HEK293 (cell line): ENCODE measurements around the gene BORCS5.

Source experiments
- CTCF ChIA-PET: fragments of 350-600 bp; formaldehyde crosslinking; extraction: SDS; loops from one replicate; lab custom pipeline; 2021; ENCODE audit warnings: antibody characterized with exemption; lab: Yijun Ruan, JAX
- POLR2A ChIA-PET: fragments of 300-600 bp; formaldehyde crosslinking; extraction: SDS; loops from one replicate; lab custom pipeline; 2020; ENCODE audit warnings: antibody characterized with exemption, inconsistent platforms; lab: Yijun Ruan, JAX
- H3K27ac ChIP-seq: fragments of 200-500 bp; sonication (Bioruptor generic); 2 replicates; pipeline ENCODE4 v1.5.1; 2014; ENCODE audit warnings: low read depth, low read length, control low read depth, inconsistent platforms; ENCODE audit errors: extremely low read depth
- H3K36me3 ChIP-seq, 2 experiments: fragments of 200-500 bp in 1 of 2; sonication (Bioruptor generic) in 1 of 2; 1 replicate in 1 of 2; 2 replicates in 1 of 2; pipeline ENCODE4 v1.5.1; 2014 to 2017; ENCODE audit warnings: inconsistent platforms in 2 of 2, low read length in 2 of 2; ENCODE audit not compliant: control insufficient read depth in 2 of 2, insufficient read depth in 1 of 2
- H3K4me1 ChIP-seq: fragments of 200-500 bp; sonication (Bioruptor generic); 2 replicates; pipeline ENCODE4 v1.5.1; 2014; ENCODE audit warnings: mild to moderate bottlenecking, low read length, inconsistent platforms; ENCODE audit not compliant: control insufficient read depth, insufficient read depth
- H3K4me3 ChIP-seq: 2 replicates; pipeline ENCODE4 v1.5.1; 2011; ENCODE audit warnings: low read depth, mild to moderate bottlenecking, control low read depth, low read length, moderate library complexity
- H3K9me3 ChIP-seq: fragments of 200-500 bp; sonication (Bioruptor generic); 2 replicates; pipeline ENCODE4 v1.5.1; 2014; ENCODE audit warnings: low read depth, low read length, inconsistent platforms; ENCODE audit not compliant: control insufficient read depth, insufficient read depth
- FEZF1 ChIP-seq: fragments of 450-650 bp; formaldehyde crosslinking; IDR thresholded peaks from 2 replicates; pipeline ENCODE4 v1.5.1; 2016; ENCODE audit warnings: missing biosample characterization, missing genetic modification characterization
- GLIS1 ChIP-seq: fragments of 450-650 bp; formaldehyde crosslinking; IDR thresholded peaks from 2 replicates; pipeline ENCODE4 v1.5.1; 2016; ENCODE audit warnings: missing biosample characterization, missing genetic modification characterization
- KLF10 ChIP-seq: fragments of 450-650 bp; IDR thresholded peaks from 2 replicates; pipeline ENCODE4 v1.5.1; 2018; ENCODE audit warnings: missing biosample characterization, mild to moderate bottlenecking, missing genetic modification characterization
- KLF16 ChIP-seq: fragments of 450-650 bp; formaldehyde crosslinking; IDR thresholded peaks from 2 replicates; pipeline ENCODE4 v1.5.1; 2017; ENCODE audit warnings: missing biosample characterization, missing genetic modification characterization
- TRIM28 ChIP-seq: IDR thresholded peaks from 2 replicates; pipeline ENCODE4 v1.6.1; 2011; ENCODE audit warnings: low read length, control low read depth, borderline replicate concordance
- ZBTB8A ChIP-seq: fragments of 450-650 bp; formaldehyde crosslinking; IDR thresholded peaks from 2 replicates; pipeline ENCODE4 v1.5.1; 2016; ENCODE audit warnings: missing biosample characterization, missing genetic modification characterization
- ZNF10 ChIP-seq: fragments of 450-650 bp; formaldehyde crosslinking; IDR thresholded peaks from 2 replicates; pipeline ENCODE4 v1.5.1; 2017; ENCODE audit warnings: missing biosample characterization, missing genetic modification characterization
- ZNF121 ChIP-seq: fragments of 450-650 bp; formaldehyde crosslinking; IDR thresholded peaks from 2 replicates; pipeline ENCODE4 v1.5.1; 2016; ENCODE audit warnings: missing biosample characterization, missing genetic modification characterization
- ZNF138 ChIP-seq: fragments of 450-650 bp; formaldehyde crosslinking; IDR thresholded peaks from 2 replicates; pipeline ENCODE4 v1.5.1; 2016; ENCODE audit warnings: missing biosample characterization, missing genetic modification characterization, borderline replicate concordance
- ZNF146 ChIP-seq: fragments of 450-650 bp; formaldehyde crosslinking; IDR thresholded peaks from 2 replicates; pipeline ENCODE4 v1.5.1; 2016; ENCODE audit warnings: missing biosample characterization, missing genetic modification characterization
- ZNF2 ChIP-seq: fragments of 450-650 bp; formaldehyde crosslinking; IDR thresholded peaks from 2 replicates; pipeline ENCODE4 v1.5.1; 2016; ENCODE audit warnings: missing biosample characterization, missing genetic modification characterization
- ZNF214 ChIP-seq: fragments of 450-650 bp; formaldehyde crosslinking; IDR thresholded peaks from 2 replicates; pipeline ENCODE4 v1.5.1; 2017; ENCODE audit warnings: missing biosample characterization, mild to moderate bottlenecking, missing genetic modification characterization, borderline replicate concordance
- ZNF629 ChIP-seq: fragments of 450-650 bp; formaldehyde crosslinking; IDR thresholded peaks from 2 replicates; pipeline ENCODE4 v1.5.1; 2017; ENCODE audit warnings: missing biosample characterization, missing genetic modification characterization
- ZNF654 ChIP-seq: fragments of 450-650 bp; formaldehyde crosslinking; IDR thresholded peaks from 2 replicates; pipeline ENCODE4 v1.5.1; 2016; ENCODE audit warnings: low read depth, missing biosample characterization, missing genetic modification characterization
- TF ChIP-seq, protein P1 (sequence below): fragments of 450-650 bp; formaldehyde crosslinking; IDR thresholded peaks from 2 replicates; pipeline ENCODE4 v1.5.1; 2016; ENCODE audit warnings: missing biosample characterization, missing genetic modification characterization
- TF ChIP-seq, protein P2 (sequence below): fragments of 450-650 bp; formaldehyde crosslinking; IDR thresholded peaks from 2 replicates; pipeline ENCODE4 v1.5.1; 2016; ENCODE audit warnings: missing biosample characterization, missing genetic modification characterization
- TF ChIP-seq, protein P3 (sequence below): fragments of 450-650 bp; formaldehyde crosslinking; IDR thresholded peaks from 2 replicates; pipeline ENCODE4 v1.5.1; 2016; ENCODE audit warnings: missing biosample characterization, missing genetic modification characterization, low read depth
- TF ChIP-seq, protein P4 (sequence below): fragments of 450-650 bp; formaldehyde crosslinking; IDR thresholded peaks from 2 replicates; pipeline ENCODE4 v1.5.0; 2017; ENCODE audit warnings: missing biosample characterization, missing genetic modification characterization, borderline replicate concordance
- TF ChIP-seq, protein P5 (sequence below): fragments of 450-650 bp; formaldehyde crosslinking; IDR thresholded peaks from 2 replicates; pipeline ENCODE4 v1.5.1; 2016; ENCODE audit warnings: missing biosample characterization, missing genetic modification characterization
- TF ChIP-seq, protein P6 (sequence below): fragments of 450-650 bp; IDR thresholded peaks from 2 replicates; pipeline ENCODE4 v1.5.1; 2018; ENCODE audit warnings: missing biosample characterization, mild to moderate bottlenecking, missing genetic modification characterization
- TF ChIP-seq, protein P7 (sequence below): fragments of 450-650 bp; formaldehyde crosslinking; IDR thresholded peaks from 2 replicates; pipeline ENCODE4 v1.5.1; 2016; ENCODE audit warnings: missing biosample characterization, missing genetic modification characterization

BORCS5 gene

DNA sequence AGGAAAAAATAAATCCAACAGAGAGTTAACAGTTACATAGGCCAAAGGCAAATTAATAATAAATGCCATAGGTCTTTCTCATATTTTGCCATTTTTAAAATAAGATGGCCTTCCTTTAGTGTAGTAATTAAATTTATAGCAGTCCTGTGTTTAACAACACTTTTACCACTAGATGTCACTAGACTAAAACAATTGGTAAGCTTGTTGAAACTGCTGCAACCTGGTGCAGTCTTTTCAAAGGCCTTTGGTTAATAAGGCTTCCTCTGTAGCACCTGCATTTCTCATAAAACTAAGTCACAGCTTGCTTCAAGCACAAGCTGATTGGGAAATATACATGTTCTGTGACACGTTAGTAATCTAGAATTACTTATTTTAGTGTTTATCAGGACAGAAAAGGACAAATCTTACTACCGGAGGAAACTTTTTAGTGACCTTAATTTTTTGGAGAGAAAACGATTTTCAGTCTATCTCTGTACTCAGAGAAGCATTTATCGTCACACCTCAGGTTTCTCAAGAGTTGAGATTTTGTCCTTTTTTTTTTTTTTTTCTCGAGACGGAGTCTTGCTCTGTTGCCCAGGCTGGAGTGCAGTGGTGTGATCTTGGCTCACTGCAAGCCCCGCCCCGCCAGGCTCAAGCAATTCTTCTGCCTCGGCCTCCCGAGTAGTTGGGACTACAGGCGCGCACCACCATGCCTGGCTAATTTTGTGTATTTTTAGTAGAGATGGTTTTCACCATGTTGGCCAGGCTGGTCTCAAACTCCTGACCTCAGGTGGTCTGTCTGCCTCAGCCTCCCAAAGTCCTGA lies 20.0 kb downstream of the BORCS5 start:
- CTCF ChIA-PET = interaction anchor here (0.6 to 4.4 kb wide), 21 partner anchors 13 to 831 kb away, joined by 3 to 26 read pairs (median 5); partner anchors contain the start of gene DUSP16
- POLR2A ChIA-PET = interaction anchor here (0.6 kb wide), 2 partner anchors 289 to 348 kb away, joined by 3 to 4 read pairs; no protein-coding TSS in a partner anchor
- Histone ChIP-seq H3K4me1 (no peaks in the 10 kb centered on the region), H3K27ac (no peak overlapping the region), H3K9me3 (no peaks in the 10 kb centered on the region), H3K36me3 (no peaks in the 10 kb centered on the region; a peak in 1 of 3 replicates), H3K4me3 (no peak overlapping the region)
- no peak for TF ChIP-seq ZNF138 (tag by site-specific recombination)
- TF ChIP-seq, protein P1, sequence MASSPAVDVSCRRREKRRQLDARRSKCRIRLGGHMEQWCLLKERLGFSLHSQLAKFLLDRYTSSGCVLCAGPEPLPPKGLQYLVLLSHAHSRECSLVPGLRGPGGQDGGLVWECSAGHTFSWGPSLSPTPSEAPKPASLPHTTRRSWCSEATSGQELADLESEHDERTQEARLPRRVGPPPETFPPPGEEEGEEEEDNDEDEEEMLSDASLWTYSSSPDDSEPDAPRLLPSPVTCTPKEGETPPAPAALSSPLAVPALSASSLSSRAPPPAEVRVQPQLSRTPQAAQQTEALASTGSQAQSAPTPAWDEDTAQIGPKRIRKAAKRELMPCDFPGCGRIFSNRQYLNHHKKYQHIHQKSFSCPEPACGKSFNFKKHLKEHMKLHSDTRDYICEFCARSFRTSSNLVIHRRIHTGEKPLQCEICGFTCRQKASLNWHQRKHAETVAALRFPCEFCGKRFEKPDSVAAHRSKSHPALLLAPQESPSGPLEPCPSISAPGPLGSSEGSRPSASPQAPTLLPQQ (tag by site-specific recombination) = no peak
- TF ChIP-seq TRIM28 = no peak
- TF ChIP-seq ZNF629 (tag by site-specific recombination) = no peak
- TF ChIP-seq, protein P2, sequence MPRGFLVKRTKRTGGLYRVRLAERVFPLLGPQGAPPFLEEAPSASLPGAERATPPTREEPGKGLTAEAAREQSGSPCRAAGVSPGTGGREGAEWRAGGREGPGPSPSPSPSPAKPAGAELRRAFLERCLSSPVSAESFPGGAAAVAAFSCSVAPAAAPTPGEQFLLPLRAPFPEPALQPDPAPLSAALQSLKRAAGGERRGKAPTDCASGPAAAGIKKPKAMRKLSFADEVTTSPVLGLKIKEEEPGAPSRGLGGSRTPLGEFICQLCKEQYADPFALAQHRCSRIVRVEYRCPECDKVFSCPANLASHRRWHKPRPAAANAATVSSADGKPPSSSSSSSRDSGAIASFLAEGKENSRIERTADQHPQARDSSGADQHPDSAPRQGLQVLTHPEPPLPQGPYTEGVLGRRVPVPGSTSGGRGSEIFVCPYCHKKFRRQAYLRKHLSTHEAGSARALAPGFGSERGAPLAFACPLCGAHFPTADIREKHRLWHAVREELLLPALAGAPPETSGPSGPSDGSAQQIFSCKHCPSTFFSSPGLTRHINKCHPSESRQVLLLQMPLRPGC (tag by site-specific recombination) = no peak
- peak; percentile 45; the same call in 1 of the 2 replicates for TF ChIP-seq KLF10
- TF ChIP-seq KLF16 = no peak
- no peak for TF ChIP-seq ZNF214 (tag by site-specific recombination)
- TF ChIP-seq, protein P3, sequence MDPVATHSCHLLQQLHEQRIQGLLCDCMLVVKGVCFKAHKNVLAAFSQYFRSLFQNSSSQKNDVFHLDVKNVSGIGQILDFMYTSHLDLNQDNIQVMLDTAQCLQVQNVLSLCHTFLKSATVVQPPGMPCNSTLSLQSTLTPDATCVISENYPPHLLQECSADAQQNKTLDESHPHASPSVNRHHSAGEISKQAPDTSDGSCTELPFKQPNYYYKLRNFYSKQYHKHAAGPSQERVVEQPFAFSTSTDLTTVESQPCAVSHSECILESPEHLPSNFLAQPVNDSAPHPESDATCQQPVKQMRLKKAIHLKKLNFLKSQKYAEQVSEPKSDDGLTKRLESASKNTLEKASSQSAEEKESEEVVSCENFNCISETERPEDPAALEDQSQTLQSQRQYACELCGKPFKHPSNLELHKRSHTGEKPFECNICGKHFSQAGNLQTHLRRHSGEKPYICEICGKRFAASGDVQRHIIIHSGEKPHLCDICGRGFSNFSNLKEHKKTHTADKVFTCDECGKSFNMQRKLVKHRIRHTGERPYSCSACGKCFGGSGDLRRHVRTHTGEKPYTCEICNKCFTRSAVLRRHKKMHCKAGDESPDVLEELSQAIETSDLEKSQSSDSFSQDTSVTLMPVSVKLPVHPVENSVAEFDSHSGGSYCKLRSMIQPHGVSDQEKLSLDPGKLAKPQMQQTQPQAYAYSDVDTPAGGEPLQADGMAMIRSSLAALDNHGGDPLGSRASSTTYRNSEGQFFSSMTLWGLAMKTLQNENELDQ (tag by site-specific recombination) = no peak
- TF ChIP-seq ZNF146 = no peak
- peak; percentile 55; the same call in 1 of the 2 replicates for TF ChIP-seq ZNF2 (tag by site-specific recombination)
- TF ChIP-seq ZNF121 (tag by site-specific recombination) = peak; percentile 42; the same call in 1 of the 2 replicates
- TF ChIP-seq, protein P4, sequence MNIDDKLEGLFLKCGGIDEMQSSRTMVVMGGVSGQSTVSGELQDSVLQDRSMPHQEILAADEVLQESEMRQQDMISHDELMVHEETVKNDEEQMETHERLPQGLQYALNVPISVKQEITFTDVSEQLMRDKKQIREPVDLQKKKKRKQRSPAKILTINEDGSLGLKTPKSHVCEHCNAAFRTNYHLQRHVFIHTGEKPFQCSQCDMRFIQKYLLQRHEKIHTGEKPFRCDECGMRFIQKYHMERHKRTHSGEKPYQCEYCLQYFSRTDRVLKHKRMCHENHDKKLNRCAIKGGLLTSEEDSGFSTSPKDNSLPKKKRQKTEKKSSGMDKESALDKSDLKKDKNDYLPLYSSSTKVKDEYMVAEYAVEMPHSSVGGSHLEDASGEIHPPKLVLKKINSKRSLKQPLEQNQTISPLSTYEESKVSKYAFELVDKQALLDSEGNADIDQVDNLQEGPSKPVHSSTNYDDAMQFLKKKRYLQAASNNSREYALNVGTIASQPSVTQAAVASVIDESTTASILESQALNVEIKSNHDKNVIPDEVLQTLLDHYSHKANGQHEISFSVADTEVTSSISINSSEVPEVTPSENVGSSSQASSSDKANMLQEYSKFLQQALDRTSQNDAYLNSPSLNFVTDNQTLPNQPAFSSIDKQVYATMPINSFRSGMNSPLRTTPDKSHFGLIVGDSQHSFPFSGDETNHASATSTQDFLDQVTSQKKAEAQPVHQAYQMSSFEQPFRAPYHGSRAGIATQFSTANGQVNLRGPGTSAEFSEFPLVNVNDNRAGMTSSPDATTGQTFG (tag by site-specific recombination) = no peak
- TF ChIP-seq ZNF10 (tag by site-specific recombination) = peak; percentile 12; the same call in 1 of the 2 replicates
- no peak for TF ChIP-seq FEZF1 (tag by site-specific recombination)
- TF ChIP-seq, protein P5, sequence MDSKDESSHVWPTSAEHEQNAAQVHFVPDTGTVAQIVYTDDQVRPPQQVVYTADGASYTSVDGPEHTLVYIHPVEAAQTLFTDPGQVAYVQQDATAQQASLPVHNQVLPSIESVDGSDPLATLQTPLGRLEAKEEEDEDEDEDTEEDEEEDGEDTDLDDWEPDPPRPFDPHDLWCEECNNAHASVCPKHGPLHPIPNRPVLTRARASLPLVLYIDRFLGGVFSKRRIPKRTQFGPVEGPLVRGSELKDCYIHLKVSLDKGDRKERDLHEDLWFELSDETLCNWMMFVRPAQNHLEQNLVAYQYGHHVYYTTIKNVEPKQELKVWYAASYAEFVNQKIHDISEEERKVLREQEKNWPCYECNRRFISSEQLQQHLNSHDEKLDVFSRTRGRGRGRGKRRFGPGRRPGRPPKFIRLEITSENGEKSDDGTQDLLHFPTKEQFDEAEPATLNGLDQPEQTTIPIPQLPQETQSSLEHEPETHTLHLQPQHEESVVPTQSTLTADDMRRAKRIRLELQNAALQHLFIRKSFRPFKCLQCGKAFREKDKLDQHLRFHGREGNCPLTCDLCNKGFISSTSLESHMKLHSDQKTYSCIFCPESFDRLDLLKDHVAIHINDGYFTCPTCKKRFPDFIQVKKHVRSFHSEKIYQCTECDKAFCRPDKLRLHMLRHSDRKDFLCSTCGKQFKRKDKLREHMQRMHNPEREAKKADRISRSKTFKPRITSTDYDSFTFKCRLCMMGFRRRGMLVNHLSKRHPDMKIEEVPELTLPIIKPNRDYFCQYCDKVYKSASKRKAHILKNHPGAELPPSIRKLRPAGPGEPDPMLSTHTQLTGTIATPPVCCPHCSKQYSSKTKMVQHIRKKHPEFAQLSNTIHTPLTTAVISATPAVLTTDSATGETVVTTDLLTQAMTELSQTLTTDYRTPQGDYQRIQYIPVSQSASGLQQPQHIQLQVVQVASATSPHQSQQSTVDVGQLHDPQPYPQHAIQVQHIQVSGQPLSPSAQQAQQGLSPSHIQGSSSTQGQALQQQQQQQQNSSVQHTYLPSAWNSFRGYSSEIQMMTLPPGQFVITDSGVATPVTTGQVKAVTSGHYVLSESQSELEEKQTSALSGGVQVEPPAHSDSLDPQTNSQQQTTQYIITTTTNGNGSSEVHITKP (tag by site-specific recombination) = no peak
- TF ChIP-seq, protein P6, sequence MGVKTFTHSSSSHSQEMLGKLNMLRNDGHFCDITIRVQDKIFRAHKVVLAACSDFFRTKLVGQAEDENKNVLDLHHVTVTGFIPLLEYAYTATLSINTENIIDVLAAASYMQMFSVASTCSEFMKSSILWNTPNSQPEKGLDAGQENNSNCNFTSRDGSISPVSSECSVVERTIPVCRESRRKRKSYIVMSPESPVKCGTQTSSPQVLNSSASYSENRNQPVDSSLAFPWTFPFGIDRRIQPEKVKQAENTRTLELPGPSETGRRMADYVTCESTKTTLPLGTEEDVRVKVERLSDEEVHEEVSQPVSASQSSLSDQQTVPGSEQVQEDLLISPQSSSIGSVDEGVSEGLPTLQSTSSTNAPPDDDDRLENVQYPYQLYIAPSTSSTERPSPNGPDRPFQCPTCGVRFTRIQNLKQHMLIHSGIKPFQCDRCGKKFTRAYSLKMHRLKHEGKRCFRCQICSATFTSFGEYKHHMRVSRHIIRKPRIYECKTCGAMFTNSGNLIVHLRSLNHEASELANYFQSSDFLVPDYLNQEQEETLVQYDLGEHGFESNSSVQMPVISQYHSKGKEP (tag by site-specific recombination) = peak; percentile 88
- TF ChIP-seq ZNF654 (tag by site-specific recombination) = peak; percentile 98
- TF ChIP-seq GLIS1 (tag by site-specific recombination) = no peak
- TF ChIP-seq, protein P7, sequence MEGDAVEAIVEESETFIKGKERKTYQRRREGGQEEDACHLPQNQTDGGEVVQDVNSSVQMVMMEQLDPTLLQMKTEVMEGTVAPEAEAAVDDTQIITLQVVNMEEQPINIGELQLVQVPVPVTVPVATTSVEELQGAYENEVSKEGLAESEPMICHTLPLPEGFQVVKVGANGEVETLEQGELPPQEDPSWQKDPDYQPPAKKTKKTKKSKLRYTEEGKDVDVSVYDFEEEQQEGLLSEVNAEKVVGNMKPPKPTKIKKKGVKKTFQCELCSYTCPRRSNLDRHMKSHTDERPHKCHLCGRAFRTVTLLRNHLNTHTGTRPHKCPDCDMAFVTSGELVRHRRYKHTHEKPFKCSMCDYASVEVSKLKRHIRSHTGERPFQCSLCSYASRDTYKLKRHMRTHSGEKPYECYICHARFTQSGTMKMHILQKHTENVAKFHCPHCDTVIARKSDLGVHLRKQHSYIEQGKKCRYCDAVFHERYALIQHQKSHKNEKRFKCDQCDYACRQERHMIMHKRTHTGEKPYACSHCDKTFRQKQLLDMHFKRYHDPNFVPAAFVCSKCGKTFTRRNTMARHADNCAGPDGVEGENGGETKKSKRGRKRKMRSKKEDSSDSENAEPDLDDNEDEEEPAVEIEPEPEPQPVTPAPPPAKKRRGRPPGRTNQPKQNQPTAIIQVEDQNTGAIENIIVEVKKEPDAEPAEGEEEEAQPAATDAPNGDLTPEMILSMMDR = peak; percentile 46
- no peak for TF ChIP-seq ZBTB8A (tag by site-specific recombination)
